SK-N-SH treated with all-trans-retinoic acid at 6 μM for 48 hours (cell line): ENCODE data around the gene LHX6.

Experiments
- ATAC-seq: fragments of 200-7000 bp; cut with Tn5 transposase; 3 replicates; pipeline ENCODE4 v1.9.1; 2020; ENCODE audit warnings: mild to moderate bottlenecking, moderate library complexity
- ARNTL ChIP-seq: fragments of 450-650 bp; formaldehyde crosslinking; IDR thresholded peaks from 2 replicates; pipeline ENCODE4 v1.5.0; 2020; ENCODE audit warnings: low read depth, mild to moderate bottlenecking, moderate library complexity, borderline replicate concordance
- BACH2 ChIP-seq: fragments of 250-450 bp; sonication (Bioruptor Pico); IDR thresholded peaks from 2 replicates; pipeline ENCODE4 v1.9.0; 2021; ENCODE audit warnings: mild to moderate bottlenecking, borderline replicate concordance
- CREB5 ChIP-seq: fragments of 250-450 bp; sonication (Bioruptor Pico); IDR thresholded peaks from 2 replicates; pipeline ENCODE4 v1.5.1; 2020; ENCODE audit warnings: low read depth, mild to moderate bottlenecking, moderate library complexity
- CSDC2 ChIP-seq: fragments of 250-450 bp; sonication (Bioruptor Pico); IDR thresholded peaks from 2 replicates; pipeline ENCODE4 v1.5.0; 2020; ENCODE audit warnings: mild to moderate bottlenecking, moderate library complexity
- ESRRG ChIP-seq: fragments of 250-450 bp; sonication (Bioruptor Pico); IDR thresholded peaks from 2 replicates; pipeline ENCODE4 v1.6.1; 2021; ENCODE audit warnings: mild to moderate bottlenecking
- GLIS3 ChIP-seq: fragments of 250-450 bp; sonication (Bioruptor Pico); IDR thresholded peaks from 2 replicates; pipeline ENCODE4 v1.5.0; 2020; ENCODE audit warnings: mild to moderate bottlenecking, moderate library complexity
- ISL1 ChIP-seq: fragments of 250-450 bp; sonication (Bioruptor Pico); IDR thresholded peaks from 2 replicates; pipeline ENCODE4 v2.1.2; 2022; ENCODE audit warnings: mild to moderate bottlenecking, moderate library complexity
- OSR1 ChIP-seq: fragments of 250-450 bp; sonication (Bioruptor Pico); IDR thresholded peaks from 2 replicates; pipeline ENCODE4 v1.8.0; 2022; ENCODE audit warnings: moderate library complexity, mild to moderate bottlenecking, inconsistent platforms
- PPARA ChIP-seq: fragments of 250-450 bp; sonication (Bioruptor Pico); IDR thresholded peaks from 2 replicates; pipeline ENCODE4 v1.5.0; 2020; ENCODE audit warnings: mild to moderate bottlenecking, borderline replicate concordance
- RARB ChIP-seq: fragments of 250-450 bp; sonication (Bioruptor Pico); IDR thresholded peaks from 2 replicates; pipeline ENCODE4 v1.8.0; 2021; ENCODE audit warnings: mild to moderate bottlenecking, moderate library complexity
- TCF4 ChIP-seq: fragments of 250-450 bp; sonication (Bioruptor Pico); IDR thresholded peaks from 2 replicates; pipeline ENCODE4 v1.8.0; 2021; ENCODE audit warnings: mild to moderate bottlenecking, moderate library complexity, borderline replicate concordance
- TOX ChIP-seq: fragments of 250-450 bp; sonication (Bioruptor Pico); IDR thresholded peaks from 2 replicates; pipeline ENCODE4 v1.8.0; 2021; ENCODE audit warnings: mild to moderate bottlenecking, moderate library complexity, borderline replicate concordance
- ZC3H10 ChIP-seq: fragments of 250-450 bp; sonication (Bioruptor Pico); IDR thresholded peaks from 2 replicates; pipeline ENCODE4 v1.5.1; 2021; ENCODE audit warnings: mild to moderate bottlenecking, moderate library complexity
- ZFP3 ChIP-seq: fragments of 250-450 bp; sonication (Bioruptor Pico); IDR thresholded peaks from 2 replicates; pipeline ENCODE4 v1.5.0; 2020; ENCODE audit warnings: mild to moderate bottlenecking, moderate library complexity
- ZFP30 ChIP-seq: fragments of 450-650 bp; formaldehyde crosslinking; IDR thresholded peaks from 2 replicates; pipeline ENCODE4 v1.5.0; 2022; ENCODE audit warnings: mild to moderate bottlenecking, moderate library complexity
- ZNF565 ChIP-seq: fragments of 450-650 bp; formaldehyde crosslinking; conservative IDR thresholded peaks from 2 replicates; pipeline ENCODE4 v1.5.0; 2020; ENCODE audit warnings: low read depth, mild to moderate bottlenecking, moderate library complexity
- ZNF8 ChIP-seq: fragments of 450-650 bp; formaldehyde crosslinking; IDR thresholded peaks from 2 replicates; pipeline ENCODE4 v1.5.0; 2020; ENCODE audit warnings: mild to moderate bottlenecking, moderate library complexity
- TF ChIP-seq, protein P1 (sequence below): fragments of 250-450 bp; sonication (Bioruptor Pico); IDR thresholded peaks from 2 replicates; pipeline ENCODE4 v1.8.0; 2020; ENCODE audit warnings: mild to moderate bottlenecking, moderate library complexity, borderline replicate concordance
- TF ChIP-seq, protein P2 (sequence below): fragments of 250-450 bp; sonication (Bioruptor Pico); IDR thresholded peaks from 2 replicates; pipeline ENCODE4 v1.8.0; 2021; ENCODE audit warnings: low read depth, mild to moderate bottlenecking, moderate library complexity, borderline replicate concordance
- TF ChIP-seq, protein P3 (sequence below): fragments of 250-450 bp; sonication (Bioruptor Pico); IDR thresholded peaks from 2 replicates; pipeline ENCODE4 v1.5.0; 2020; ENCODE audit warnings: mild to moderate bottlenecking, moderate library complexity

The LHX6 gene

GRCh38 chr9:122244349-122244748, 15.6 kb upstream of the LHX6 start:
- no peak for ATAC-seq
- no peak for TF ChIP-seq TOX (CRISPR knock-in tag)
- no peak for TF ChIP-seq ISL1 (CRISPR knock-in tag)
- no peak for TF ChIP-seq TCF4 (CRISPR knock-in tag)
- TF ChIP-seq ZNF565 (CRISPR knock-in tag) = no peak
- TF ChIP-seq, protein P1, sequence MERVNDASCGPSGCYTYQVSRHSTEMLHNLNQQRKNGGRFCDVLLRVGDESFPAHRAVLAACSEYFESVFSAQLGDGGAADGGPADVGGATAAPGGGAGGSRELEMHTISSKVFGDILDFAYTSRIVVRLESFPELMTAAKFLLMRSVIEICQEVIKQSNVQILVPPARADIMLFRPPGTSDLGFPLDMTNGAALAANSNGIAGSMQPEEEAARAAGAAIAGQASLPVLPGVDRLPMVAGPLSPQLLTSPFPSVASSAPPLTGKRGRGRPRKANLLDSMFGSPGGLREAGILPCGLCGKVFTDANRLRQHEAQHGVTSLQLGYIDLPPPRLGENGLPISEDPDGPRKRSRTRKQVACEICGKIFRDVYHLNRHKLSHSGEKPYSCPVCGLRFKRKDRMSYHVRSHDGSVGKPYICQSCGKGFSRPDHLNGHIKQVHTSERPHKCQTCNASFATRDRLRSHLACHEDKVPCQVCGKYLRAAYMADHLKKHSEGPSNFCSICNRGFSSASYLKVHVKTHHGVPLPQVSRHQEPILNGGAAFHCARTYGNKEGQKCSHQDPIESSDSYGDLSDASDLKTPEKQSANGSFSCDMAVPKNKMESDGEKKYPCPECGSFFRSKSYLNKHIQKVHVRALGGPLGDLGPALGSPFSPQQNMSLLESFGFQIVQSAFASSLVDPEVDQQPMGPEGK = no peak

DNA sequence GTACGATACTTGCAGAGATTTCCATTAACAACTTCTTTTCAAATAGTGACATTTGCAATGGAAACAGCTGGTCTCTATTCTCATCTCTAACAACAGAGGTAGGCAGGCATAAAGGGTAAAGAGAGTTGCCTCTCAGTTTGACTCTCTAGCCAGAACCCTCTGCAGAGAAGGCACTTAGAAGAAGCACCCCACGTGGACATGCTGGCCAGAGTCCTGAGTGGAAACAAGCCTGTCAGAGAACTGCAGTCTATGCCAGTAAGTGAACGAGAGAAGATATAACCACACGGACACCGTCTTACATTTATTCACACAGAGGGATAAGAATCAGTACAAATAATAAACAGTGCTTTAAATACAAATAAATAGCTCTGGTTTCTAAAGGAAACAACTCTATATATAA, 11.0 kb upstream of the LHX6 start:
- TF ChIP-seq OSR1 (CRISPR knock-in tag) (no peak), ZNF8 (CRISPR knock-in tag) (no peak), CSDC2 (CRISPR knock-in tag) (no peak), RARB (CRISPR knock-in tag) (no peak), GLIS3 (CRISPR knock-in tag) (no peak), PPARA (no peak), ARNTL (CRISPR knock-in tag) (no peak), ESRRG (CRISPR knock-in tag) (no peak), ZC3H10 (CRISPR knock-in tag) (no peak), ZFP3 (no peak), TOX (CRISPR knock-in tag) (no peak), ZFP30 (no peak), ZNF565 (CRISPR knock-in tag) (no peak), TCF4 (CRISPR knock-in tag) (no peak), BACH2 (CRISPR knock-in tag) (no peak), CREB5 (CRISPR knock-in tag) (no peak)
- ATAC-seq = no peak

DNA sequence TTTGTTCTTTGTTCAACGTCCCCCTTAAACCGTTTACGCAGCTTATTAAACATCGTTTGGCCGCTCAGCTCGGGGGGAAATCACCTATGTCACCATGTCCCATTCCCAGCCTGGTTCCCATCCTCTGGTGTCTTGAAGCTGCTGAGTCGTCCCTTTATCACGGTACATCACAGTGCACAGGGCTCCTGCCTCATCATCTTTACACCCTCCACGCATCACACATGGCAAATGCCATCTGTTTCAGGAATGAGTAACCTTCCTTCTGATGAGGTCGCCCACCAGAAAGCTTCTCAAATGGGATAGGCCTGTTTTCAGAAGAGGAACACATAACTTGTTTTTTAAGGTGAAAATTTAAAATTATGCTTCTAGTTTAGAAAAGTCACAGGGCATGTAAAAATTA, 7.9 kb upstream of the LHX6 start:
- TF ChIP-seq ARNTL (CRISPR knock-in tag) (no peak), ZC3H10 (CRISPR knock-in tag) (no peak), BACH2 (CRISPR knock-in tag) (no peak)
- no peak; the same call in 2 of the 3 replicates for ATAC-seq

DNA sequence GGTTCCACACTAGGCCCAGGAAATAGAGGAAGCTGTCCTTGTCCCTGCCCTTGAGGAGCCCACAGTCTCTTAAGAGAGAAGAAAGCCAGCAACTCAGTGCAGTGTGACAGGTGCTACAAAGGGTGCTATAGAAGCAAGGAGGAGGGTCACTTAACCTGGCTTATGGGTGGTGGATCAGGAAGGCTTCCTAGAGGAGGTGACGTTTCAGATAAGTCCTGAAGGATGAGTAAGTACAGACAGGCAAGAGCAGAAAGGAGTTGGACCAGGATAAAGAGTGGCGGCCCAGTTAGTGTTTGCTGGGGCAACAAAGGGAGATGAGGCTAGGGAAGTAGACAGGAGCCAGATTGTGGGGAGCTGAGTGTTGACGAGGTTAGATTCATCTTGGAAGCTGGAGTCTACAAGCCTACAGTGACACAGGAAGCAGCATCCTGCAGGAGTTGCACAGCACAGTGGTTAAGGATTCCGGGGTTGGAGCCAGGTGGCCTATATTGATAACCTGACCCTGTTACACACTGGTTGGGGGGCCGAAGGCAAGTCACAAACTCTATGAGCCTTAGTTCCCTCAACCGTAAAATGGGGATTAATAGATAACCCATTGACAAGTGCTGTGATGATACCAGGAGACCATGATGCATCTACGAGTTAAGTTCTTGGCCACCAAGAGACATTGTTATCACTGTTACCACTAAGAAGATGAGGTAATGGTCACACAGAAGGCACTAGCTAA, 5.4 kb upstream of the LHX6 start:
- no peak for TF ChIP-seq ZNF8 (CRISPR knock-in tag)
- no peak for TF ChIP-seq ZFP30
- TF ChIP-seq CSDC2 (CRISPR knock-in tag) = no peak
- TF ChIP-seq GLIS3 (CRISPR knock-in tag) = no peak
- TF ChIP-seq ZC3H10 (CRISPR knock-in tag) = no peak
- no peak for TF ChIP-seq ZFP3
- TF ChIP-seq, all 23 proteins: peak for 0
- no peak for ATAC-seq

DNA sequence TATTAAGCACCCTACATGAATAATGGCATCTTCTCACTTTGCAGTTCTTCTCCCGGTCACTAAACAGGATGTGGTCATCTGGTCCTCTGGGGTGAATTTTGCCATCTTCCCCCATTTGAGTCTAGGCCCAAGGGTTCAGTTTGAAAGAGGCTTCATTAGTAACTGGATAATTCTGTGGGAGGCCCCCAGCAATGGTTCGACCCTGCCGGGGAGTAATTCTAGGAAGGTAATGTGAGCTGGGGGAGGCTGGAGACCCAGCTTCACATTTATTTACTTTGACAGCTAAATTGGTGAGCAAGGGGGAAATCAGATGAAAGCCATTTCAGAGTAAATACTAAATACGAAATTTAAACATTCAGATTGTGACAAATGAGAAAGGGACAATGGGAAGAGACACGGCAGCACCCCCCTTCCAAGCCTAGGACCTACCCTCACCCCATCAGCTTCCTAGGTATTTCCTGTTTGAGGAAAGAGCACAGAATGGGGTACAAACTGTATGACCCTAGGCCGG, 4.1 kb upstream of the LHX6 start:
- TF ChIP-seq GLIS3 (CRISPR knock-in tag) (no peak), ZFP30 (no peak), TCF4 (CRISPR knock-in tag) (no peak), BACH2 (CRISPR knock-in tag) (no peak), CSDC2 (CRISPR knock-in tag) (no peak), ISL1 (CRISPR knock-in tag) (no peak), ZC3H10 (CRISPR knock-in tag) (no peak), ZNF565 (CRISPR knock-in tag) (no peak), RARB (CRISPR knock-in tag) (no peak), ARNTL (CRISPR knock-in tag) (no peak), TOX (CRISPR knock-in tag) (no peak), ZNF8 (CRISPR knock-in tag) (no peak)
- TF ChIP-seq, protein P2, sequence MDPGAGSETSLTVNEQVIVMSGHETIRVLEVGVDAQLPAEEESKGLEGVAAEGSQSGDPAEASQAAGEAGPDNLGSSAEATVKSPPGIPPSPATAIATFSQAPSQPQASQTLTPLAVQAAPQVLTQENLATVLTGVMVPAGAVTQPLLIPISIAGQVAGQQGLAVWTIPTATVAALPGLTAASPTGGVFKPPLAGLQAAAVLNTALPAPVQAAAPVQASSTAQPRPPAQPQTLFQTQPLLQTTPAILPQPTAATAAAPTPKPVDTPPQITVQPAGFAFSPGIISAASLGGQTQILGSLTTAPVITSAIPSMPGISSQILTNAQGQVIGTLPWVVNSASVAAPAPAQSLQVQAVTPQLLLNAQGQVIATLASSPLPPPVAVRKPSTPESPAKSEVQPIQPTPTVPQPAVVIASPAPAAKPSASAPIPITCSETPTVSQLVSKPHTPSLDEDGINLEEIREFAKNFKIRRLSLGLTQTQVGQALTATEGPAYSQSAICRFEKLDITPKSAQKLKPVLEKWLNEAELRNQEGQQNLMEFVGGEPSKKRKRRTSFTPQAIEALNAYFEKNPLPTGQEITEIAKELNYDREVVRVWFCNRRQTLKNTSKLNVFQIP (CRISPR knock-in tag) = no peak
- TF ChIP-seq, protein P1 = no peak
- TF ChIP-seq, protein P3, sequence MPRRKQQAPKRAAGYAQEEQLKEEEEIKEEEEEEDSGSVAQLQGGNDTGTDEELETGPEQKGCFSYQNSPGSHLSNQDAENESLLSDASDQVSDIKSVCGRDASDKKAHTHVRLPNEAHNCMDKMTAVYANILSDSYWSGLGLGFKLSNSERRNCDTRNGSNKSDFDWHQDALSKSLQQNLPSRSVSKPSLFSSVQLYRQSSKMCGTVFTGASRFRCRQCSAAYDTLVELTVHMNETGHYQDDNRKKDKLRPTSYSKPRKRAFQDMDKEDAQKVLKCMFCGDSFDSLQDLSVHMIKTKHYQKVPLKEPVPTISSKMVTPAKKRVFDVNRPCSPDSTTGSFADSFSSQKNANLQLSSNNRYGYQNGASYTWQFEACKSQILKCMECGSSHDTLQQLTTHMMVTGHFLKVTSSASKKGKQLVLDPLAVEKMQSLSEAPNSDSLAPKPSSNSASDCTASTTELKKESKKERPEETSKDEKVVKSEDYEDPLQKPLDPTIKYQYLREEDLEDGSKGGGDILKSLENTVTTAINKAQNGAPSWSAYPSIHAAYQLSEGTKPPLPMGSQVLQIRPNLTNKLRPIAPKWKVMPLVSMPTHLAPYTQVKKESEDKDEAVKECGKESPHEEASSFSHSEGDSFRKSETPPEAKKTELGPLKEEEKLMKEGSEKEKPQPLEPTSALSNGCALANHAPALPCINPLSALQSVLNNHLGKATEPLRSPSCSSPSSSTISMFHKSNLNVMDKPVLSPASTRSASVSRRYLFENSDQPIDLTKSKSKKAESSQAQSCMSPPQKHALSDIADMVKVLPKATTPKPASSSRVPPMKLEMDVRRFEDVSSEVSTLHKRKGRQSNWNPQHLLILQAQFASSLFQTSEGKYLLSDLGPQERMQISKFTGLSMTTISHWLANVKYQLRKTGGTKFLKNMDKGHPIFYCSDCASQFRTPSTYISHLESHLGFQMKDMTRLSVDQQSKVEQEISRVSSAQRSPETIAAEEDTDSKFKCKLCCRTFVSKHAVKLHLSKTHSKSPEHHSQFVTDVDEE (CRISPR knock-in tag) = no peak
- no peak for ATAC-seq
